Raji (cell line): Measurements from ENCODE around the gene ST6GAL1.

ENCODE experiments used
- POLR2A ChIP-seq: IDR thresholded peaks from 2 replicates; pipeline ENCODE4 v1.6.1; 2011; ENCODE audit warnings: low read depth, low read length, control low read depth; ENCODE audit not compliant: insufficient read depth

Gene ST6GAL1

GRCh38 chr3:186960347-186960746, 30.0 kb downstream of the ST6GAL1 start:
- TF ChIP-seq POLR2A: no peak

- TF ChIP-seq POLR2A: no peak
Measured at GRCh38 chr3:186962445-186962844, 32.1 kb downstream of the ST6GAL1 start.

- no peak for TF ChIP-seq POLR2A
Measured at GRCh38 chr3:186963636-186964035, 33.3 kb downstream of the ST6GAL1 start.

GRCh38 chr3:186964071-186964470, 33.7 kb downstream of the ST6GAL1 start:
- TF ChIP-seq POLR2A: no peak

- no peak for TF ChIP-seq POLR2A
Measured at GRCh38 chr3:186964616-186965015, 34.3 kb downstream of the ST6GAL1 start.

GRCh38 chr3:186965141-186965879, 35.0 kb downstream of the ST6GAL1 start:
- no peak for TF ChIP-seq POLR2A

GRCh38 chr3:186966406-186966805, 36.1 kb downstream of the ST6GAL1 start:
- no peak for TF ChIP-seq POLR2A

GRCh38 chr3:186967686-186968085, 37.4 kb downstream of the ST6GAL1 start:
- no peak for TF ChIP-seq POLR2A

- TF ChIP-seq POLR2A: no peak
Measured at GRCh38 chr3:186969607-186970006, 39.3 kb downstream of the ST6GAL1 start.

- no peak for TF ChIP-seq POLR2A
Measured at GRCh38 chr3:186971578-186971977, 41.3 kb downstream of the ST6GAL1 start.

- TF ChIP-seq POLR2A: no peak
Measured at GRCh38 chr3:186973702-186974101, 43.4 kb downstream of the ST6GAL1 start.

GRCh38 chr3:186974824-186975313, 44.5 kb downstream of the ST6GAL1 start:
- no peak for TF ChIP-seq POLR2A

- no peak for TF ChIP-seq POLR2A
Measured at GRCh38 chr3:186975726-186976125, 45.4 kb downstream of the ST6GAL1 start.

- TF ChIP-seq POLR2A: no peak
Measured at GRCh38 chr3:186976837-186977750, 46.8 kb downstream of the ST6GAL1 start.

GRCh38 chr3:186978712-186979111, 48.4 kb downstream of the ST6GAL1 start:
- TF ChIP-seq POLR2A: no peak

GRCh38 chr3:186979852-186980251, 49.5 kb downstream of the ST6GAL1 start:
- TF ChIP-seq POLR2A: no peak
